H9 (cell line): ENCODE measurements around the gene ACVR1. TPM values are rescaled to one million over a fixed set of nuclear protein-coding genes. Genes with fewer than 3 reads are reported as not detected.

ENCODE experiments used
- DNase-seq: peaks from one replicate; pipeline ENCODE4 v3.0.0-alpha.2; 2017
- H2AFZ ChIP-seq: one replicate; pipeline ENCODE4 v1.6.1; 2013; ENCODE audit warnings: mild to moderate bottlenecking, low read length, control low read depth, moderate library complexity
- H2AK5ac ChIP-seq: 2 replicates; pipeline ENCODE4 v1.6.1; 2013; ENCODE audit warnings: low read length, control low read depth, mixed read lengths; ENCODE audit not compliant: insufficient read length
- H2BK120ac ChIP-seq: one replicate; pipeline ENCODE4 v1.6.1; 2013; ENCODE audit warnings: low read depth, mild to moderate bottlenecking, low read length, control low read depth, inconsistent platforms; ENCODE audit not compliant: poor library complexity, severe bottlenecking
- H2BK12ac ChIP-seq: 2 replicates; pipeline ENCODE4 v1.6.1; 2013; ENCODE audit warnings: low read length, control low read depth, mixed read lengths, low read depth; ENCODE audit not compliant: insufficient read length
- H2BK15ac ChIP-seq: 2 replicates; pipeline ENCODE4 v1.6.1; 2013; ENCODE audit warnings: low read depth, low read length, control low read depth
- H2BK20ac ChIP-seq: one replicate; pipeline ENCODE4 v1.6.1; 2013; ENCODE audit warnings: low read depth, mild to moderate bottlenecking, low read length, control low read depth, inconsistent platforms; ENCODE audit not compliant: poor library complexity, severe bottlenecking
- H2BK5ac ChIP-seq: 2 replicates; pipeline ENCODE4 v1.6.1; 2013; ENCODE audit warnings: low read length, control low read depth, mixed read lengths; ENCODE audit not compliant: insufficient read length
- H3K14ac ChIP-seq: 2 replicates; pipeline ENCODE4 v1.6.1; 2013; ENCODE audit warnings: low read length, control low read depth; ENCODE audit not compliant: insufficient read depth
- H3K18ac ChIP-seq: 2 replicates; pipeline ENCODE4 v1.6.1; 2013; ENCODE audit warnings: low read depth, mild to moderate bottlenecking, mixed read lengths, low read length, control low read depth; ENCODE audit not compliant: insufficient read length
- H3K23ac ChIP-seq: 2 replicates; pipeline ENCODE4 v1.6.1; 2013; ENCODE audit warnings: low read length, control low read depth, mixed read lengths, low read depth; ENCODE audit not compliant: insufficient read length
- H3K23me2 ChIP-seq: 2 replicates; pipeline ENCODE4 v1.6.1; 2013; ENCODE audit warnings: low read depth, mild to moderate bottlenecking, mixed read lengths, low read length, control low read depth; ENCODE audit not compliant: insufficient read length, poor library complexity, severe bottlenecking
- H3K27ac ChIP-seq: 2 replicates; pipeline ENCODE4 v1.5.1; 2013; ENCODE audit warnings: low read length, control low read depth, mixed read lengths, low read depth; ENCODE audit not compliant: insufficient read length
- H3K27me3 ChIP-seq: 2 replicates; pipeline ENCODE4 v1.6.1; 2013; ENCODE audit warnings: low read length, control low read depth, inconsistent platforms; ENCODE audit not compliant: insufficient read depth
- H3K4ac ChIP-seq: 2 replicates; pipeline ENCODE4 v1.6.1; 2013; ENCODE audit warnings: low read depth, mild to moderate bottlenecking, control low read depth, inconsistent platforms, low read length, moderate library complexity
- H3K4me1 ChIP-seq: 2 replicates; pipeline ENCODE4 v1.6.1; 2013; ENCODE audit warnings: low read length, control low read depth, inconsistent platforms; ENCODE audit not compliant: insufficient read depth
- H3K4me2 ChIP-seq: 2 replicates; pipeline ENCODE4 v1.6.1; 2013; ENCODE audit warnings: low read length, control low read depth, mixed read lengths; ENCODE audit not compliant: insufficient read length, insufficient read depth
- H3K56ac ChIP-seq: 2 replicates; pipeline ENCODE4 v1.6.1; 2013; ENCODE audit warnings: low read depth, mild to moderate bottlenecking, mixed read lengths, low read length, control low read depth; ENCODE audit not compliant: insufficient read length
- H3K79me1 ChIP-seq: 2 replicates; pipeline ENCODE4 v1.6.1; 2013; ENCODE audit warnings: low read depth, mild to moderate bottlenecking, moderate library complexity, low read length, control low read depth, inconsistent platforms; ENCODE audit not compliant: insufficient read depth, poor library complexity, severe bottlenecking
- H3K79me2 ChIP-seq: 2 replicates; pipeline ENCODE4 v1.6.1; 2013; ENCODE audit warnings: low read length, control low read depth, inconsistent platforms; ENCODE audit not compliant: insufficient read depth
- H3K9ac ChIP-seq: 2 replicates; pipeline ENCODE4 v1.6.1; 2013; ENCODE audit warnings: low read length, control low read depth, mixed read lengths; ENCODE audit not compliant: insufficient read length; ENCODE audit errors: extremely low read depth
- H3K9me3 ChIP-seq: one replicate; pipeline ENCODE4 v1.6.1; 2013; ENCODE audit warnings: low read depth, low read length, inconsistent platforms; ENCODE audit not compliant: control insufficient read depth
- H3T11ph ChIP-seq: one replicate; pipeline ENCODE4 v1.6.1; 2013; ENCODE audit warnings: mild to moderate bottlenecking, low read length, control low read depth, inconsistent platforms
- H4K20me1 ChIP-seq: one replicate; pipeline ENCODE4 v1.6.1; 2013; ENCODE audit not compliant: control insufficient read depth, insufficient read length, insufficient read depth
- H4K5ac ChIP-seq: 2 replicates; pipeline ENCODE4 v1.6.1; 2013; ENCODE audit warnings: low read depth, mild to moderate bottlenecking, mixed read lengths, low read length, control low read depth; ENCODE audit not compliant: insufficient read length
- H4K8ac ChIP-seq: replicated peaks from 2 replicates; pipeline ENCODE4 v1.6.1; 2013; ENCODE audit warnings: low read length, control low read depth, mixed read lengths, low read depth; ENCODE audit not compliant: insufficient read length
- H4K91ac ChIP-seq: 2 replicates; pipeline ENCODE4 v1.6.1; 2013; ENCODE audit warnings: low read depth, mild to moderate bottlenecking, moderate library complexity, mixed read lengths, low read length, control low read depth; ENCODE audit not compliant: insufficient read length
- H3K27ac Mint-ChIP-seq, 3 experiments: 2 replicates in 2 of 3; 3 replicates in 1 of 3; pipeline ENCODE4 v1.8.0; 2020 to 2021; ENCODE audit warnings: mixed read lengths in 3 of 3, mild to moderate bottlenecking in 1 of 3, moderate library complexity in 1 of 3
- H3K27me3 Mint-ChIP-seq: 2 replicates; pipeline ENCODE4 v1.8.0; 2021; ENCODE audit warnings: low read depth, mild to moderate bottlenecking, moderate library complexity, mixed read lengths
- H3K36me3 Mint-ChIP-seq, 3 experiments: 2 replicates in 2 of 3; 3 replicates in 1 of 3; pipeline ENCODE4 v1.8.0; 2020 to 2021; ENCODE audit warnings: low read depth in 3 of 3, mixed read lengths in 3 of 3; ENCODE audit not compliant: insufficient read depth in 1 of 3
- H3K4me1 Mint-ChIP-seq, 2 experiments: 2 replicates each; pipeline ENCODE4 v1.8.0; 2020; ENCODE audit warnings: mixed read lengths in 2 of 2
- H3K4me3 Mint-ChIP-seq, 2 experiments: 2 replicates in 1 of 2; 3 replicates in 1 of 2; pipeline ENCODE4 v1.8.0; 2020 to 2021; ENCODE audit warnings: mild to moderate bottlenecking in 2 of 2, mixed read lengths in 2 of 2, moderate library complexity in 1 of 2
- H3K9me3 Mint-ChIP-seq, 2 experiments: 2 replicates in 1 of 2; 3 replicates in 1 of 2; pipeline ENCODE4 v1.8.0; 2020; ENCODE audit warnings: mild to moderate bottlenecking in 2 of 2, mixed read lengths in 2 of 2, moderate library complexity in 1 of 2
- WGBS: extraction: QIAGEN DNeasy Blood & Tissue Kit; methylation state at CpG from one replicate; pipeline ENCODE4 v1.1.7; 2013; ENCODE audit warnings: missing lambda C conversion rate, low lambda C conversion rate, mixed read lengths; ENCODE audit not compliant: insufficient read length; ENCODE audit errors: extremely low coverage; 5-methylcytosine and 5-hydroxymethylcytosine counted together
- total RNA-seq: library from RNA; stranded (reverse); gene quantifications from 2 replicates; pipeline ENCODE4 v1.2.1, GENCODE V29; 2021
- TF ChIP-seq, protein P1 (sequence below): fragments of 200-600 bp; sonication (generic); conservative IDR thresholded peaks from 3 replicates; pipeline ENCODE4 v1.8.0; 2021; ENCODE audit warnings: antibody characterized with exemption, mild to moderate bottlenecking

ACVR1 gene
- total RNA-seq, 1 experiment from 2014 or later = 21.2 TPM

DNA sequence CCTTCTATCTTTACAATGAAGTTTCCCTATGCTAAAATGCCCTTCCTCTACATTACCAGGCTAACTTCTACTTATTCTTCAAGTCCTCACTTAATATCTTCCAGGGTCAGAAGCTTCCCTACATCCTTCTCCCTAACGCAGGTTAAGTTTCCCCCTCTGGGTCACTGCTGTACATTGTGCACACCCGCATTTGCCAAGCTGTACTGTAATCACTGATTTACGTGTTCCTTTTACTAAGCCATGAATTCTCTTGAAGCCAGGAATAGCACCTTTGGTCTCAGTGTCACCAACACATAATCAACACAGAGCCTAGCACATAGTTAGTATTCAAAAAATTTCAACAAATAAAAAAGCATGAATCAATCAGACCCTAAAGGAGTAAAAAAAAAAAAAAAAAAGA, 22.3 kb downstream of the ACVR1 start:
- no peak overlapping the region for H3K23ac ChIP-seq
- WGBS = no CpG with 5 or more reads among the region's 3 CpGs
- no peaks in the 10 kb centered on the region for H3K9me3 Mint-ChIP-seq
- H3K56ac ChIP-seq = no peak overlapping the region
- no peak overlapping the region for H2BK120ac ChIP-seq
- H2BK15ac ChIP-seq = no peak overlapping the region
- H3K4me1 ChIP-seq = no peaks in the 10 kb centered on the region
- no peak overlapping the region for H3K9ac ChIP-seq
- H3K79me1 ChIP-seq = no peaks in the 10 kb centered on the region
- no peak overlapping the region for H3K4ac ChIP-seq
- H3K27me3 Mint-ChIP-seq = no peaks in the 10 kb centered on the region
- no peak overlapping the region for H3K4me2 ChIP-seq
- no peak overlapping the region for H3K14ac ChIP-seq
- no peak overlapping the region for H4K8ac ChIP-seq
- no peak overlapping the region for H3T11ph ChIP-seq
- H2AFZ ChIP-seq = no peak overlapping the region
- H3K27ac ChIP-seq = no peak overlapping the region
- no peaks in the 10 kb centered on the region for H3K23me2 ChIP-seq
- no peak overlapping the region for H2BK20ac ChIP-seq
- no peak overlapping the region for H3K18ac ChIP-seq
- no peak for DNase-seq
- H4K91ac ChIP-seq = no peak overlapping the region
- H3K9me3 ChIP-seq = no peaks in the 10 kb centered on the region
- no peak overlapping the region for H3K4me3 Mint-ChIP-seq
- no peak overlapping the region for H3K27ac Mint-ChIP-seq
- no peak overlapping the region for H2BK5ac ChIP-seq
- H4K5ac ChIP-seq = no peak overlapping the region
- H2BK12ac ChIP-seq = no peak overlapping the region
- H3K4me1 Mint-ChIP-seq = peaks cover 8 to 10% of the 10 kb centered on the region in 2 experiments
- no peaks in the 10 kb centered on the region for H3K27me3 ChIP-seq
- TF ChIP-seq, protein P1, sequence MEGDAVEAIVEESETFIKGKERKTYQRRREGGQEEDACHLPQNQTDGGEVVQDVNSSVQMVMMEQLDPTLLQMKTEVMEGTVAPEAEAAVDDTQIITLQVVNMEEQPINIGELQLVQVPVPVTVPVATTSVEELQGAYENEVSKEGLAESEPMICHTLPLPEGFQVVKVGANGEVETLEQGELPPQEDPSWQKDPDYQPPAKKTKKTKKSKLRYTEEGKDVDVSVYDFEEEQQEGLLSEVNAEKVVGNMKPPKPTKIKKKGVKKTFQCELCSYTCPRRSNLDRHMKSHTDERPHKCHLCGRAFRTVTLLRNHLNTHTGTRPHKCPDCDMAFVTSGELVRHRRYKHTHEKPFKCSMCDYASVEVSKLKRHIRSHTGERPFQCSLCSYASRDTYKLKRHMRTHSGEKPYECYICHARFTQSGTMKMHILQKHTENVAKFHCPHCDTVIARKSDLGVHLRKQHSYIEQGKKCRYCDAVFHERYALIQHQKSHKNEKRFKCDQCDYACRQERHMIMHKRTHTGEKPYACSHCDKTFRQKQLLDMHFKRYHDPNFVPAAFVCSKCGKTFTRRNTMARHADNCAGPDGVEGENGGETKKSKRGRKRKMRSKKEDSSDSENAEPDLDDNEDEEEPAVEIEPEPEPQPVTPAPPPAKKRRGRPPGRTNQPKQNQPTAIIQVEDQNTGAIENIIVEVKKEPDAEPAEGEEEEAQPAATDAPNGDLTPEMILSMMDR = no peak
- no peak overlapping the region for H2AK5ac ChIP-seq
- H3K36me3 Mint-ChIP-seq = peaks cover 0 to 11% (median 0%) of the 10 kb centered on the region in 3 experiments; a peak in 3 of 7 replicates
- H3K79me2 ChIP-seq = no peaks in the 10 kb centered on the region; the same call in 1 of the 2 replicates
- no peaks in the 10 kb centered on the region for H4K20me1 ChIP-seq
